HPDE6-E6E7 (cell line): Measurements from ENCODE around the gene LRP1B.
A peak's percentile ranks its signal among the peaks of the same experiment; 100 is the strongest.
"Not testable (repeated sequence)": the region's sequence is repeated elsewhere in the genome, so short reads cannot be mapped to it uniquely, and the experiment has no call there.

Source experiments
- DNase-seq: peaks from one replicate; pipeline ENCODE4 v3.0.0; 2011; ENCODE audit warnings: missing footprints; ENCODE audit errors: extremely low spot score

The LRP1B gene

DNA sequence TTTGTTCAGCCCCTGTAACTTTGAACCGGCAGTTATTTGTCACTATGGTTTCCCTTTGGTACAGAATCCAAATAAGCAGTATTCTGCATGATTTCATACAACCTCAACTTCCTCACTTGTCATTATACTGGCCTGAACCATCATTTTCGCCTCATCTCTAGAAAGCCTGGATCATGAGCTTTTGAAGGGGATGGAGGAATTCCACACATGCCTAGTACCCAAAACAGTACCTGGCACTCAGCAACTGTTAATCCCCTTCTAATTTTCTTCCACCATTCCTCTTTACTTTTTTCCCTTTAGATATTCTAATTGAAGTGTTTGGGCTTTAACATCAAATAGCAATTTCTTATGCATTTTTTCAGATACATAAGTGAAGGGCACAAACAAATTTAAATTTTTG lies 1776.3 kb downstream of the LRP1B start:
- DNase-seq: no peak

DNA sequence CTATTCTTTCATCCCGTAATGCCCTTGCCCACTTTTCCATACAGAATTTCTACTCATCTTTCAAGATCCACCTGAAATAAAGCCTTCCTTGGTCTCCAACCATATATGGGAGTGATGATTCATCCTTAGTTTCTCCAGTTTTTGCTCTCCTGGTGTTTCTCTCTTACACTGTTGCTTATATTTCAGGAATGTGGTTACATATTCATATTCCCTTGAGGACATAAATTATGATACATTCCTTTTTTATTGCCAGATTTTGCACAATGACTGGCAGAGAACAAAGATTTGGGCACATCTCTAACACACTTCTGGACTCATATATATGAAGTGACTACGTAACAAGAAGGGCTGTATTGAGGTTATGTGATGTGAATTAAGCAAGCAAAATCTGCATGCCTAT lies 1777.3 kb downstream of the LRP1B start:
- DNase-seq: peak; percentile 1

DNA sequence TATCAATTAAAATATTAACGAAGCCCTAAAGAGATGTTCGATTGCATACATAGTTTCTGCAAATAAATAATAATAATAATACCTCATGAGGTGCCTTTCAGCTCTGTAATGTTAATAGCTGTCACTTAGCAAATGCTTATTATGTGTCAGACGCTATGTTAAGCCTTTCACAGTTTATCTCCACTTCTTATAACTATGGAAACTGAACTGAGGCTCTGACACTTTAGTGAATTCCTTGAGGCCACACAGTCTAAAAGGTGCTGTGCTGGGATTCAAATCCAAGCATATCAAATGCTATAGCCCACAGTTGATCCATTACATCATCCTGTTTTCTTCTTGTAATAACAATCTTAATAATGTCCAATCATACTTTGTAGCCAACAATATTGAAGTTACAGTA lies 1779.1 kb downstream of the LRP1B start:
- DNase-seq: no peak

DNA sequence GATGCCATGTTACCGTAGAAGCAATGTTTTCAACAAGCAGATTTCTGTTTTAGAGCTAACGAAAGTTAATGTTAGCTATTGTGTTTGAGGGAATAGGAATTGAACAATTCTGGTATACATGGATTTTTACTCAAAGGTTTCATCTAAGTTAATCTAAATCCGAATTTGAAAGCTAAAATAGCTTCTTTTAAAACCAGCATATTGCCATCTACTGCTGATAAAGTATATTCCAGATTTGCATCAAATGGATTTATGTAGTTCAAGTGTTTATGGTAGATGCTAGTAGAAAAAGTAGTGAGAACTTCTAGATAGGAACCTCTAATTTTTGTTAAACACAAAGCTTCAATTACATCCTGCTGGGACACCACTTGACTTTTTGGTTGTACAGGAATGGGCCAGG lies 1781.1 kb downstream of the LRP1B start:
- no peak for DNase-seq

DNA sequence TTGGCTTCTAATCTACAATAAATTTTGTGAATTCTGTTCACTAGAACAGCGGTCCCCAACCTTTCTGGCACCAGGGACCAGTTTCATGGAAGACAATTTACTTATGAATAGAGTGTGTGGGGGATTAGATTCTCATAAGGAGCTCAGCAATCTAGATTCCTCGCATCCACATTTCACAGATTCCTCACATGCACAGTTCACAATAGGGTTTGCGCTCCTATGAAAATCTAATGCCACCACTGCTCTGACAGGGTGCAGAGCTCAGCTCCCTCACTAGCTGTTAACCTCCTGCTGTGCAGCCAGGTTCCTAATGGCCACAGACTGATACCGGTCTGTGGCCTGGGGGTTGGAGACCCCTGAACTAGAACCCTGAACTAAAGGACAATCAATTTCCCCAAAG lies 1782.0 kb downstream of the LRP1B start:
- no peak for DNase-seq

DNA sequence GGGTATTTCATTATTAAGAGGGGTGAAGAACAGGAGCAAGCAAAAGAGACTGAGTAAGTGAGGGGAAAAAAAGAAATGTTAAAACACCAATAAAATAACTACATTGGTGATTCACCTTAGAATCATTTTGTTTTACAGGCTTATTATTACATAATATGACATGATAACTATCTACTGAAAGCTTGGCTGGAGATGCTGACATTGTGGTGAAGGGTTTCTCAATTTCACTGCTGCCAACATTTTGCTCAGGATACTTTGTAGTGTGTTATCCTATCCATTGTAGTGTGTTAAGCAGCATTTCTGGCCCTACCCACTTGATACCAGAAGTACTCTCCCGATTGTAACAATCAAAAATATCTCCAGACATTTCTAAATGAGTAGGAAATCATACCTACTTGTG lies 1786.0 kb downstream of the LRP1B start:
- no peak for DNase-seq

DNA sequence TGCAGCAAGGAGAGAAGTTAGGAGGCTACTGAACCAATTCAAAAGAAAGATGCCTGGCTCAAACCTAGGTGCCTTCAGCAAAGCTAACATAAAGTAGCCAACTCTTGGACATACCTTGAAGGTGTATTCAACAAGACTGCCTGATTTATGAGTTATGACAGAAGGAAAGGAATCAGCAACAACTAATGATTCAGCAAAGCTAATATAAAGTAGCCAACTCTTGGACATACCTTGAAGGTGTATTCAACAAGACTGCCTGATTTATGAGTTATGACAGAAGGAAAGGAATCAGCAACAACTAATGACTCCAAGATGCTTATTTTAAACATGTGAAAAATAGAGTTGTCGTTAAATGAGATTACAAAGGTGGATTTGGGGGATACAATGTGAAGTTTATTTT lies 1786.5 kb downstream of the LRP1B start:
- DNase-seq: not testable (repeated sequence)

DNA sequence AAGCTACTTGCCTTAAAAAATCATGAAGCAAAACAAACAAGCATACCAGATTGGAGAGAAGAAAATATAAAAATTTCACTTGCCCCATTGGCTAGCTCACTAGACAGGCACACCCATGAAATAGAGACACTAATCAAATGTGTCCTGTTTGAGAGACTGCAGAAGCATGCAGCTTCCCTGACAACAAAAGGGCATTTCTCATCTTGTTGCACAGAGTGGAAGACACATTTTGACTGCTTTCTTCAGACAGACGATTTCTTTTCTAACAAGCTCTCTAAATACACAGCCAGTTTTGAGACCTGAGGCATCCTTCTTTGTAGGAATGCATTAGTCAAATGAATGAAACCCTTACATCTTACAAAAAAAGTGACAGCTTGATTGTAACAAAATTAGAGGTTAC lies 1792.0 kb downstream of the LRP1B start:
- DNase-seq: no peak

DNA sequence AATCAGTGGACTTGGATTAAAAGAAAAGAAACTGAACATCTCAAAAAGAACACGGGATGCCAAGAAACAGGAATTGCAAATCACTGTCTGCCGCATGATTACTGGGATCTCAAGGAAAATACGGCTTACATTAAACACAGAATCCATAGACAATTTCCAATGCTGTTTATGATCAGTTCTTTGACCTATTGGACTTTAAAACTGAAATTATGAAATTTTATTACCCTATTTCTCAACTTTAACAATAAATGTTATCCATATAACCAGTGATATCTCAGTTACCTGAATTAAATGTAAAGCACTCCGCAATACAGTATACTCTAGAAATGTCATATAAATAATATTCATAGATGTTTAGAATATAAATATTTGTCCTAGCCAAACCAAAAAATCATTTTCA lies 1793.8 kb downstream of the LRP1B start:
- DNase-seq: no peak

DNA sequence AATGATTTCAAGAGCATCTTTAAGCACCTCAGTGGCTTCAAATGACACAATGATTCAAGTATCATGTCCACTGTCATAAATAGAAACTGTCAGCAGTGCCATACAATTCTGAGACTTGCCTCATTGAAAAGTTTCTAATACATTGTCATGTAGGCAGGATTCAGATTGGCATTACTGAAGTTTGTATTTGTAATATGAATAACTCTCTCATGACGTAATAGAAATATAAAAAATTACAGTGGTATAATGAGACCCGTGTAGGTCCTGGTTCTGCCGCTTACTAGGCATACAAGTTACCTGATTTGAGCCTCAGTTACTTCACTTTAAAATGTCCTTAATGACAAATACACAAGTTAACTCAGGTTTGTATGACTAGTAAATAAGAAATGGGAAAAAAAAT lies 1814.5 kb downstream of the LRP1B start:
- no peak for DNase-seq

DNA sequence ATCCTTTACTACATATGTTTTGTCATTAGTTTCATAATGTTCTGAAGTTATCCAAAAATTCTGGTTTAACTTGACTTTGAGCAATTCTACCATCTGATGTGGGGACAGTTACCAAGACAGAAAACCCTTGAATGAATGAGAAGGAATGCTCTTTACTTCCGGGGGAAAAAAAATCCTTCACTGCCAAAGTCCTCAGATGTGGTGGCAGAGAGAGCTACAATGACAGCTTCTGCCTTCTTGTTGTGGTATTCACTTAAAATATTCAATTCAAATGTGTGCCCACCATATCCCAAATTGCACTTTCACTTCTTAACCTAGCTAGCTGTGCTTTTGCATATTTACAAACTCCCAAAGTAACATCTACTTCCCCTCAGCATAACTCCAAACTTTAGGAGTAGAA lies 1818.9 kb downstream of the LRP1B start:
- no peak for DNase-seq

DNA sequence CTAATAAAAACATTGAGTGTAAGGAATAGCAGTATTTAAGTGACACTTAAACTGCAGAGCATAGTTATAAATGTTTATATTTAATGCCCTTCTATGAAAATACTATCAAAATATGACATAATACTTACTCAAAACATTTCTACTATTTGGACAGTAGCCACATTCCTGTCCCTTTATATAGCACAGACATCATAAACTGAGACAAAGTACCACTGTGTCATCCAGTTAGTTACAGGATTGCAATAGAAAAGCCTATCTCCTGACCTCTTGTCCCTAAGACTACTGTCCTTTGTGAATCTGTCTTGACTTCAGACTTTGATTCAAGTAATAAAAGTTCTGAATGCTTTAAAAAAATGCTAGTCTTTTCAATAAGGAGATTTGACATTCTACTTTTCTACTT lies 1822.1 kb downstream of the LRP1B start:
- no peak for DNase-seq

DNA sequence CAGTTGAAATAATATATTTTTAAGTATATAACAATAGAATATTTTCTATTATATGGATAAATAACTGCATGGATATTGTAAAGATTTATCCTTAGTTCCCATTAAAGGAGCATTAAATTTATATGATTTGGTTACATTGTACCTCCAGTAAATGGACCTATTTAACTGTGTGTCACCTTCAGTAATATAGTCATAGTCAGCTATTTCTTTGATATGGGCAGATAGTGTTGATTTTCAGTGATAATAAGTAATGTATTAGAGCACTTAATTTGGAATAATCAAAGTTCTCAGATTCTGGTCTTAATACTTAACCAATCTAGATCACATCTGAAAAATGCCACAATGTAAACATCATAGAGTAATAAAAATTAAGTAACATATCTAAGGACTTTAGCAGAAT lies 1823.3 kb downstream of the LRP1B start:
- DNase-seq: no peak

DNA sequence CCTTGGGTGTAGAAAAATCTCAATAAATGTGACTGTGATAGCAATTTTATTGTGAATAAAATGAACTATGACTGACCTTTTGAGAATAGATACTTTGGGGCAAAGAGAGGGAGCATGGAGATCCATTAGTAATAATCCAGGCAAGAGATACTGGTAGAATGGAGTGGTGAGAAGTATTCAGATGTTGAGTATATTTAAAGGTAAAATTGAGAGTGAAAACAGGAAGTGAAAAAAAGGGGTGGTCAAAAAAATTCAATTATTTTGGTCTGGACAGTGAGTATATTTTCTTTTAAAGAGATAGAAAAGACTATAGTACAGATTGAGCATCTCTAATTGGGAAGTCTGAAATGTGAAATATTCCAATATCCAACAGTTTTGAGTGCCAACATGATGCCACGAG lies 1835.0 kb downstream of the LRP1B start:
- DNase-seq: no peak

DNA sequence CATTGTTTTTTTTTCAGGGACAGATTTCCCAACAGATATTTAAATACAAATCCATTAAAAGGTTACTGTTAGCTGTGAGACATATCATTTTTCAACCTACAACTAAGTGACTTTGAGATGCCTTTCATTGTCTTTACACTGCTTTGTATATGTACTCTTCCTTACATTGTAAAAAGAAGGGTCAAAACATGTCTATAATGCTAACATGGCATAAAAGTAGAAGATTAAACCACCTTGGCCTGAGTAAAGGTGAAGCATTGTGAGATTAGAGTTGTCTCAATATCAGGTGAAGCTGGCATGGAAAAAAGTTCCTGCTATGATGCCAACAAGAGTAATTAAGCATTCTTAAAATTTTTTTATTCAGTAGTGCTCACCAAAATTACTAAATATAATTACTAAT lies 1842.1 kb downstream of the LRP1B start:
- DNase-seq: no peak

DNA sequence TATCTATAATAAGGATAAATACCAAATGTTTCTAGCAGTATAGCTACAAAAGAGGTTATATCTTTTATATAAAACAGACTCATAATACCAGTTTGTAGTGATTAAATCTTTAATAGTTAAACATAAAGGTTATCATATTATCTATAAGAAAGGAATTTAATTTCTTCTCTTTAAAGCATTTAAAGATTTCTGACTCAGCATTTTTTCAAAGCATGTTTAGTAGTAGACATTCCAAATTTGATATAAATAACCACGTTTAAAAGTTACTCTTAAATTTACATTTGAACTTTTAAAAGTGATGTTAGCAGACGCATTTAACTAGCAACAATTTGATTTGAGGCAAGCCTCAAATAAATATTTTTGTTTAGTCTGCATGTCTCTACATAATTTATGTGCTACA lies 1842.6 kb downstream of the LRP1B start:
- no peak for DNase-seq

DNA sequence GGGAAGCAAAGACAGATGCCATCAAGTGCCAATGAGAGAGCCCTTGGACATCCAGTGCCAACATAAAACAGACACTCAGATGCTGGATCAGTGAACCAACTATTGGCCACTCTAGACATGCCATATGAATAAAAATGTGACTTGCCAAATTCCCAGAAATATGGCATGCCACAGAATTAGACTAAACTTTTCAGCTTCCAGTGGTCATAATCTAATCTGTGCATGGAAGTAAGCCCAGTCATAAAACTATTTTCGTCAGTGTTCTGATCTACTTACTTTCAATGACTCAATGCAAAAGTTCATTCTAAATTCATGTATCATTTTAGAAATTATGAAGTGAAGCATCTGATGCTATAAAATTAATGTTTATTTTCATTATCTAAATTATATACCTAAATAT lies 1844.4 kb downstream of the LRP1B start:
- DNase-seq: no peak

DNA sequence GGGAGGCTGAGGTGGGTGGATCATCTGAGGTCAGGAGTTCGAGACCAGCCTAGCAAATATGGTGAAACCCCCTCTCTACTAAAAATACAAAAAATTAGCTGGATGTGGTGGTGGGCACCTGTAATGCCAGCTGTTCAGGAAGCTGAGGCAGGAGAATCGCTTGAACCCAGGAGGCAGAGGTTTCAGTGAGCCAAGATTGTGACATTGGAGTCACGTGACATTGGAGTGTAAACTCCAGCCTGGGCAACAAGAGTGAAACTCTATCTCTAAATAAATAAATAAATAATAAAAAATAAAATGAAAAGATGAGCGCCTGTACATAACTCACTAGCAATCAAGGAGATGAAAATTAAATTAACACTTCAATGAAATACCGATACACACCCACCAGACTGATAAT lies 1853.5 kb downstream of the LRP1B start:
- not testable (repeated sequence) for DNase-seq

DNA sequence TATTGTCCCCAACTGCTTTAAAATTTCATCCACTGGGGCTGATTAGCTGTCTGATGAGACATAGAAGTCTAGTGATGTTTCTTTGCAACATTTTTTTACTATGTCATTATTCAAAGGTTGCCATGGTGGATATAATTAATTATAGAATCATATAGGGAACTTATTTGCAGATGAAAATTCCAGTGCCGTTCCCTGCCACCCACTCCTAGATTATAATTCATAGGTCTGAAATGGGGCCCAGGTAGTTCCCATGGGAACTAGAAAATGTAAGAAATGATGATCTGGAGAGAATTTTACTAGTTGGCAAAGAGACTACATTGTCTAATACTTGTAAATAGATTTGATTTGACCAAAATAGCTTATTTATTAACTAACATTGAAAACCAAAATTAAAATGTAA lies 1854.2 kb downstream of the LRP1B start:
- DNase-seq: no peak

DNA sequence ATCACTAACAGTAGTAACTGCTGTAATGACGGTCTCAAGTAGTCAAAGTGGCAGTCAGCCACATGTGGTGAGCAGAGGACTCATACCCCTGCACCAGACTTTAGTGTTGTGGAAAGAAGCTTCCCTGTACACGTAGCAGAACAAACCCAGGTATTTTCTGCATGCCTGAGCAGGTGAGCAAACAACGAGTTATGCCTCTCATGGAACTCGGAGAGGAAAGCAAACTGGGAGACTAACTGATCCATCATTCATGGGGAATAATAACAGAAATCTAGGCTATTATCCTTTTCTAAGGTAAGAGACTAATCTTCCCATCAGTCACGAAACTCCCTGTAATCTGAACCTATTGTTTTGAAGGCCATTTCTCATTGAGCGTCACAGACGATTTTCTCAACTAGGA lies 1855.4 kb downstream of the LRP1B start:
- DNase-seq: no peak

DNA sequence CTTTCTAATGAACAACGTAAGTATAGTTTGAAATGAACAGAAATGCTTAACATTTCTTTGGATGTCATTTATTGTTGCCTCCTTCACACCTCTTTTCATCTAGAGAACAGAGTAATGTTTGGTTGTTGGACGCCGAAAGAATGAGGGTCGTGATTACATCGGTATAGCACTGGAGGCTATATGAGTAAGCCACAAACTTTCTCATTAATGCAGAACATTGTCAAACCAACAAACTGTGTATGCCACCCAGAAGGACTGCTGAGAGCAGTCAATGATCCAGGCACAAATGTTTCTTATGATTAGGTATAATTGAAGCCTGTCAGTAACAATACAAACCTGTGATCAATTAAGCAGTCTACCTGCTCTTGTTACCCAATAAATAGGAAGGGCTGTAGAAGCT lies 1855.9 kb downstream of the LRP1B start:
- no peak for DNase-seq

DNA sequence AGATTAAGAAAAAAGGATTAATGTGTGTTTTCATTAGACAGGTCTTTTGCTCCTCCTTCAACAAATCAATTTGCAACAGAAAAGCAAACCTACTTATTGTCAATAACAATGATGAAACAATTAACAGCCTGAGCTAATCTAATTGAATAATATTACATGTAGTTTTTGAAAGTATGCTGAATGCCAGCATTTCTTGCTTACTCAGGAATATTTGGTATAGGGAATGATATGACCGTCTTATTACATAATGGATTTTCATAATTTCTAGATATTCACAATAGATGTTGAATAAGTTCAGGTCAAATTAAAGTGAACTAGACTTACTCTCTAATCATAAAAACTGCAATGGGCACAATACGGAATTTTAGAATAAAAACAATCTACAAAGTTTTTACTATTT lies 1856.9 kb downstream of the LRP1B start:
- DNase-seq: no peak

DNA sequence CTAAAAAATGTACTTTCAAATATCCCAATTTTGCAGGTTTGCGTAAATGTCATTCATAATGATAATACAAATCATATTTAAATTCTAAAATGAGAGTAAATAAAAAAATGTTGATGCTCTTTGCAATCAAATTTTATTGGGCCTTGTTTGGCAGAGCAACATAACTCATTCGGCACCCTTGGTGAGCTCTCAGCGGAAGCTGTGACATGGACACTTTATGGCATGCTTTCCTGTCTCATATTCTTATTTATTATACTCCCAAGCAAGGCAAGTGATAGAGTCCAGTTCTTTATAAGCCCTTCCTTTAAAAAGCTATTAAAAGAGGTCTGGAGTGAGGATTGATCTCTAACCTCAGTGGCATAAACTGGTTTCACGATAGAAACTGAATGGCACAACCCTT lies 1857.4 kb downstream of the LRP1B start:
- DNase-seq: no peak

DNA sequence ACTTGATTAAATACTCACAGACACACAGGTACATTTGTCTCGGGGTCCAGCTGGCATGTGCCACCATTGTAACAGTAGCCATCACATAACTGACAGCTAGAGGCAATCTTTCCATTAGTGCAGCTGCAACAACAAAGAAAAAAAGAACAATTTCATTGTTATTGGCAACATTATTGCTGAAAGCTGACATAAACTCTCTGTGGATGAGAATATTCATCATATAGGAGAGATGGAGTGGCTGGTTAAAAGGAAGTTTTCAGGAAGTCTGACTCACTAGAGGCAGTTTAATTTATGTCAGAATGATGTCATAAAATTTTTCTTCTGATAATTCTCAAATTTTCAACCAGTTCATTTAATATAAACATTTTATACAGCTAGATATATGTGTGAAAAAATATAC lies 1860.6 kb downstream of the LRP1B start:
- no peak for DNase-seq

DNA sequence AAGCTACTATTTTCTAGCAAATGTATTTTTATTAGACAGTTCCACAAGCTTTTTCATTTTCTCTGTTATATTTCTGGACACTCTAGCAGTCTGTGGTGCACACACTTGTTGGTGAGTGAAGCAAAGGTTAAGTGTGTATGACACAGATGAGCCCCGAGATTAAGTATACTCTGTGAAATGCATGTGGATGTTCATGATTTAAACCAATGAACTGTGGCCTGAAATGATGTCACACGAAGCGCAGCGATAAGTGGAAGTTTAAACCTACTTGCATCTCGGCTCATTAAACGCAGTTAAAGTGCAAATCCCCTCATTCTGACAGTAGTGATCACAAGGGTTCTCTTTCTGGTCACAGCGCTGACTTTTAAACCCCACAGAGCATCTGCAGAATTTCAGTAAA lies 1861.8 kb downstream of the LRP1B start:
- DNase-seq: no peak
